GM18517 (cell line): ENCODE data around the gene SCN5A.

Experiments used
- ATAC-seq: cut with Tn5 transposase; IDR thresholded peaks from one replicate; pipeline ENCODE4 v1.9.1; 2021; ENCODE audit warnings: mild to moderate bottlenecking, moderate library complexity; ENCODE audit not compliant: unreplicated experiment

The SCN5A gene

DNA sequence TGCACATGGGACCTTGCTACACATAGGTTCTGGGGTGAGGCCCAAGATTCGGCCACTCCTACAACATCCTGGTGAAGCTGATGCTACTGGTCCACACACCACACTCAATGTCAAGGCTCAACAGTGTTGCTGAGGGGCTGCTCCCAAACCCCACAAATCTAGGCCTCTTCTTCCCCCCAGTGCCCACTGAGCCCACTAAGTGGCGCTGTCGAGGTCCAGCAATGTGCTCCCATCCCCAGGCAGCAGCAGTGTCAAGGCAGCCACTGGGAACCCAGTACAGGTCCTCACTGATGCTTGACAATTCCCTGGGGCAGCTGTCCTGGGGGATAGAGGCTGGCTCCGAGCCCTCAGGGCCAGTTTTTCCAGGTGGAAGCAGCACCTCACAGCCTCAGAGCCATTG lies 21.5 kb downstream of the SCN5A start:
- ATAC-seq = no peak

DNA sequence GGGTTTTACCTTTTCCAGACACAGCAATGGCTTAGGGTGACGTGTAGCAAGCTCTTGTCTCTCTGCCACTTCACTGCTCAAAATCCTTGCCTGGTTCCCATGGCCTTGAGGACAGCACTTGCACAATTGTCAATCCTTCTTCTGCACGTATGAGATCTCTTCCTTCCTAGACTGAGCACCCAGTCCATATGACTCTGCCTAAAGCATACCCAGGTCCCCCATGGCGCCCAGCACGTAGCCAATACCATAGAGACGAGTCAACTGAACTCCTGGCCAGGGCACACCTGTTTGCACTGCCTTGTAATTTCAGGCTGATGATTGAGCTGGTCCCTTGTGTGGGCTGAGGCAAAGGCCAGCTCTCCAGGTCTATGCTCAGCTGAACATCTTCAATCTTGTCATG lies 23.3 kb downstream of the SCN5A start:
- no peak for ATAC-seq

DNA sequence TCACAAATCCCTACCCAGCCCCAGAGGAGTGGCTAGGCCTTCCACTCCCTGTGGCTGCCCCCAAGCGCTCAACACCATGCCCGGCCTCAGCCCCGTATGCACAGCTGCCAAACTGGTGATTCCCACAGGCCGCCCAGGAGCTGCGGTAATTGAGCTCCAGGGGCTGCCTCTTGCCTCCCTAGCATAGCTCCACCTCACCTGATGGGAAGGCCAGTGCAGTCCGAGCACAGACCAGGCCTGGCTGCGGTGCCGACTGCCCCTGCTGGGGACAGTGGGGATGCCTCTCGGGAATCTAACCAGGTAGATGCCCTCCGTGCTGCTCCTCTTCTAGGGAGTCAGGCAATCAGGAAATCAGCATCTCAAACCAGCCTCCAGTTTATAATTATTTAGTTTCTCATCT lies 25.9 kb downstream of the SCN5A start:
- ATAC-seq = no peak

DNA sequence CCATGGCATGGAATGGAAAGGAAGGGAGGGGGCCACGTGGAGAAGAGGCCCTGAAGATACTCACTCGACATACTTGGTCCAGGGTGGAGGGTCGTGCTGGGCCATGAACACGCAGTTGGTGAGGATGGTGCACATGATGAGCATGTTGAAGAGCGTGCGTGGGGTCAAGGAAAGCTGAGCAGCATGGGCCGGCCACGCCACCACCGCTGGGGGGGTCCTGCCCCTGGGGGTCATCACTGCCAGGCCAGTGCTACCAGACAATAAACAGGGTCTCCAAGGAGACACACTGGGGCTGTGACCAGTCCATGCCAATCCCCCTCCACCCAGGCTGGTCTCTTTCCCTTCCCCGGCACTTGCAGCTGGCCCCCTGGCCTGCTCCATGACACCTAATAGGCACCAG lies 27.2 kb downstream of the SCN5A start:
- no peak for ATAC-seq

DNA sequence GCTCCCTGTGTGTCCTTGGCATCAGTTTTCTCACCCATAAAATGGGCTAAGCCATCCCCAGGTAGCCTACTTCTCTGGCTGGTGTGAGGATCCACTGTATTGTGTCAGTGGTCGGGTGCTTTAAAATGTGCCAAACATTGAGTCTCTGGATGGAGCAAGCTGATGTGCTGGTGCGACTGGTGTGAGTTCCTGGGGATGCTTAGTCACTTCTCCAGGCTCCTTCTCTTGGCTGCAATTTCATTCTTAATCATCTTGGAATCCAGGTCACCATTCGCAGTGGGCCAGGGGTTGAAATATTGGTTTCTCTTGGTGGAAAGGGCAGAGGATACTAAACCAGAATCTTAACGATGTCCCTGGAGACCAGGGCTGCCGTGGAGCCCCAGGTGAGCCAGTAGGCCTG lies 29.3 kb downstream of the SCN5A start:
- ATAC-seq = no peak

DNA sequence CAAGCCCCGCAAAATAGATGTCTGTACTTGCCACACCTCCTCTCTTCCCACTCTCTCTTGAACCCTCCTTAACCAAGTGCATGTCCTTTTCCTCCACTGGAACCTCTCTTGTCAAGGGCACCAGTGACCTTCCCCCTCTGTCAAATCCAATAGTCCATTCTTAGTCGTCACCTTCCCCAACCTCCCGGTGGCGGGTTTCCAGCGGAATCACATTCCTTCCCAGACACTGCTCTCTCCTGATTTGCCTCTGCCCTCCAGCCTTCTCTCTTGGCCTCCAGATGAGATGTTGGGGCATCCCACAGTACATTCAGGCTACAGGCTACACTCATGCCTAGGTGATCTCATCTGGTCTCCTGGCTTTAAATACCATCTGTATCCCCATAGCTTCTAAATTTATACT lies 31.1 kb downstream of the SCN5A start:
- ATAC-seq = no peak

DNA sequence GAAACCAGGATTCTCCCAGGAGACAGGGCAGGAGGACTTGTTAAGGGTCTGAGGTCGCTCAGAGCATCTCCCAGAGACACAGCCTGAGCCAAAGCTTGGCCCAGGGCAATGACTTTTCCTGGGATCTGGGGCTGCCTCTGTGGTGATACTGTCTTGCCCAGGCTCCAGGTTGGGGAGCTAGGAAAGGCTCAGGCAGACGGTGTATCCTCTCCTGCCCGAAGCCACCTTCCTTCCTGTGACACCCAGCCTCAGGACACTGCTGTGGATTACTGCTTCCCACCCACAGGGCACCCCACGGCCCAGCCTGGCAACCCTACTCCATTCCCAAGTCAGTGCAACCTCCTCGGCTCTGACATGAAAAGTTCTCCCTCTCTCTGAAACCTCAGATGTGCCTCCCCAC lies 31.9 kb downstream of the SCN5A start:
- no peak for ATAC-seq

DNA sequence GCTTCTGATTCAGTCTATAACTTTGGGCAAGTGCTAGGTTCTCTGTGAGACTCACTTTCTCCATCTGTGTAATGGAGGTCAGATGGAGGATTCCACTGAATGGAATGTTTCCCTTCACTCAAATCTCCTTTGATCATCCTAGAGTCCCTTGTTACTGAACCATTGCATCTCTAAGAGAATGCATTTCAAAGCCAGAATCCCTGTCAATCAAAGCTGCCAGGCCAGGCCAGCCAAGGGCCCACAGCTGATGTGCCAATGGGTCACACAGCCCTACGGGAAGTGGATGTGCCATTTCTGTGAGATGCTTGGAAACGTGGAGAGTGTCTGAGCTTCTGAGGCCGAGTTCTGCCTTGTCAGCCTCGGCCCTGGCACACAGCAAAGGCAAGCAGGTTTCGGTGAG lies 32.4 kb downstream of the SCN5A start:
- no peak for ATAC-seq

DNA sequence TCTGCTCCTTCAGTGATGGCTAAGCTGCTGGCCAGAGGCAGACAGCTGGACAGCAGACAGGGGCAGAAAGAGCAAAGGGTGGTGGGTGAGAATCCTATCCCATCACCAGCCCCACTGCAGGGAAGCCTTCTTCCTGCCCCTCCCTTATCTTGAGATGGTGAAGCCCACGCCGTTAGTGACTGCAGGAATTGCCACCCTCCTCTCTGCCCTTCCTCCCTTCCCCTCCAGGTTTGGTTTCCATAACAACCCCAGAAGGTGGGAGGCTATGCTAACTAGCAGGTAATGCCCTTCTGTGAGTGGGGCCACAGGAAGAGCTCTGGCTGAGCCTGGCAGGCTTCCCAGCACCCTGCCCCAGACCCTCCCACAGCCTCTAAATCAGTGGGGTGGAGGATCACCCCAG lies 32.8 kb downstream of the SCN5A start:
- ATAC-seq = no peak

DNA sequence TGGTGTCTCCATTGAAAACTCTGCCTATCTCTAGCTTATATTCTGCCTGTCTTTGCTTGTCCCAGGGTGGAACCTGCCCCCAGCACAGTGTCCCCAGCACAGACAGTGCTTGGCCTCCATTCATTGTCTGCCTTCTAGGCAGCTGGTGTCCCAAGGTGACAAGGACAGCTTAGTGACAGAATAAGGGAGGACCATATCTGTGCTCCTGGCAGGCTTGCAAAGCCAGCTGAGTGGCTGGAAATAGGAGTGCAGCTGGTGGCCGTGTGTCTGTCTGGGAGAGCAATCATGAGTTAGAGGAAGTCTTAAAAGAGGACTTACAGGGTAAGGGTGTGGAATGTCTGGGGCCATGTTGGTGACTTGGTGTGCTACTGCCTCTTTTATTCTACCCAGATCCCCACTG lies 33.4 kb downstream of the SCN5A start:
- ATAC-seq = no peak

DNA sequence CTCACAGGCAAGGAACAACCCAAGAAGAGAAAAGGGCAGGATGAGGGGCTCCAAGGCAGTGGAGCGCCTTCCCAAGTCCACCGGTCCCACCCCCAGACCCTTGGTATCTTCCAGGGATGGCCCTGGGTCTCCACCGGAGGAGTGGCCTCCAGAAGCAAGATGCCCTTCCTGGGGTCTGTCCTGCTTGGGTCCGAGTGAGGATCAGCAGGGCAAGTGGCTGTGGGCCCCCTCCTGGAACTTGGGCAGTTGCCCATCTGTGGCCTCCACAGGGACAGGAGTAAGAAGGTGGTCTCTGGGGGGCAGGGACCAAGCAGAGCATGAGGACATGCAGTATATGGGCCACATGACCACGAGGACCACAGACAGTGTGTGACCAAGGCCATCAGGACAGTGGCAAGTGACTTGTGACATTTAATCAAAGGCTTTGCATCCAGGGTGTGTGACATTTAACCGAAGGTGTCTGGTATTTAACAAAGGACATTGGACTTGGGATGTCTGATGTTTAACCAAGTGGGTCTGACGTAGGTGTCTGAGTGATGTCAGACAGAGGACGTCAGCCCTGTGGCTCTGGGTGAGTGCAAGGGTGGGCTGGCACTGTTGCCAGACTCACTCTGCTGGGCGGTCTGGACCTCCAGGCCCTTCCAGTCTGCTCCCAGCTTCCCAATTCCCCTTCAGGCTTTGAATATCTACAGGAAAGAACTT lies 34.7 kb downstream of the SCN5A start:
- ATAC-seq = no peak

DNA sequence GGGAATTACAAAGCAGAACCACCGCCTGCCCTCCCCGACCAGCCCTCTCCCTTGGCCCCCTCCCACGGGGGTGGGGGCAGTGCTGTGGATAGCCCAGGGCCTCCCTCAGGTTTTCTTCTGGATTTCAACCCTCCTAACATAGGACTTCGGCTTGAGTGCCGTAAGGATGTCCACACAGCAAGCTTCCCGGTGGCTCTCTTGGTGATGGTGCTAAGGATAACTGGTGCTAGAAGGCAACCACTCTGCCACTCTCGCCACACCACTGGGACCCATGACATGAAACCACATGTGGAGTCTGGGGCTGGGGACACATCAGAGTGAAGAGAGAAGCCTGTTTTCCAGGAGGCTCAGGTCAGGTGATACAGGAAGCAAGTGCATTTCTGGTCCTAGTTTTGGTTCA lies 35.4 kb downstream of the SCN5A start:
- ATAC-seq = no peak

DNA sequence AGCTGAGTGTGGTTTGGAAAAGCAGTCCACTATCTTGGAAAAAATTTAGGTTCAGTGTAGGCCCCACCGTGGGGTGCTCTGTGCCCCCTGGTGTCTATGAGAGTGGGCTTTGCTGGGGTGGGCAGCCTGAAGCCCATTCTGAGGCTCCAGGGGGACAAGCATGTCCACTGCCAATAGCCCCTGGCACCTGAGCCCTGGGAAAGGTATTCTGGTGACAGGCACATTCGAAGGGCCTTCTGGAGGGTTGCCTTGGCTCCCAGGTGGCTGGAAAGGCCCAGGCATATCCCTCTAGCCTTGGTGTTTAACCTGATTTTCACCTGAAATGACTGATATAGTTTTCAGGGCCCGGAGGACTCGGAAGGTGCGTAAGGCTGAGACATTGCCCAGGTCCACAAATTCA lies 36.1 kb downstream of the SCN5A start:
- ATAC-seq = no peak

DNA sequence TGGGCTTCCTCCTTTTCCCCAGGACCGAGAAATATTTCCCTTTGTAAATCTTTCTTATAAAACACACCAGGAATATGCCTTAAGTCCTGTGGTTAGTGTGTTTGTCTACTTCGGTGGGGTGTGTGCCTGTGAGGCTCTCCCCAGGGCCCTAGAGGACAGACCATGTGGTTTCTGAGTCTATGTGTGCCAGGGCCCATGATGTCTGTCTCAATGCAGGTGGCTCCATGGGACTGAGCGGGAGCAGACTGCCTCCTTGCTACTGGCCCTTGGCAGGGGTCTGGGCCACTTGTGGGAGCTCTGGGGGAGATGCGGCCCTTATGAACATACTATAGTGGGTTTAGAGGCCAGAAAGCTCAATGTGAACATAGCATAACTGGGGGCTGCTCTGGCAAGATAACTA lies 37.6 kb downstream of the SCN5A start:
- no peak for ATAC-seq

DNA sequence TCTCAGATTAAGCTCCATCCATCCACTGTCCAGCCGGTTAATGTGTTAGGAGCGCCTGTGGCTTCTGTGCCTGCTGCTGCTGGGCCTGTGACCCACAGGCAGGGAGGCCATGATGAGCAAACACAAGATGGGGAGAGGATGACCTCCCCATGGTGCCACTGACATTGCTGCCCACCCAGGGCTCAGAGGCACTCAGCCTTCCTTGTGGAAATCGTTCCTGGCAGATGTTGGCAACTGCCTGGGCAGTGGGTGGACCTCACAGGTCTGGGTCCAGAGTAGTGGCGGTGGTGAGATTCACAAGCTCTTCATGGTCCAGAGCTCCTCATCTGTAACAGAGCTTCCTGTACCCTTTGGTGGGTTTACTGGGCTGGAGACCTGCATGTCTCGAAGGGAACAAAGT lies 38.6 kb downstream of the SCN5A start:
- ATAC-seq = no peak

DNA sequence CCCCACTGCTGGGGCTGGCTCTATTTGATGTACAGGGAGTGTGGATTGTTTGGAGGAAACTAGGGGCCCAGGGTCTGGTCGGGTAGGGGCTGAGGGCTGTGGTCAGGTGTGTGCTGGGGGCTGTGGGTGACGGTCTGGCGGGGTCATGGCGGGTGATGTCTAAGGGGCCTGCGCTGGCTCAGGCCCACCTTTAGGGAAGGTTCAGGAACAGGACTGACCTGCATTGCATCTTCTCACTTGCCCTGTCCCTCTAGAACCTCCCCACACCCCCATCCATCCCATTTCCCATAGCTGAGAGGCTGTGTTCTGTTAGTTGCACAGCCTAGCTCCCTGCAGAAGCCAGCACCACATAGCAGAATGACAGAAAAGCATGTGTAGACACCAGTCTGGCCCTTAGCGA lies 39.1 kb downstream of the SCN5A start:
- no peak for ATAC-seq

DNA sequence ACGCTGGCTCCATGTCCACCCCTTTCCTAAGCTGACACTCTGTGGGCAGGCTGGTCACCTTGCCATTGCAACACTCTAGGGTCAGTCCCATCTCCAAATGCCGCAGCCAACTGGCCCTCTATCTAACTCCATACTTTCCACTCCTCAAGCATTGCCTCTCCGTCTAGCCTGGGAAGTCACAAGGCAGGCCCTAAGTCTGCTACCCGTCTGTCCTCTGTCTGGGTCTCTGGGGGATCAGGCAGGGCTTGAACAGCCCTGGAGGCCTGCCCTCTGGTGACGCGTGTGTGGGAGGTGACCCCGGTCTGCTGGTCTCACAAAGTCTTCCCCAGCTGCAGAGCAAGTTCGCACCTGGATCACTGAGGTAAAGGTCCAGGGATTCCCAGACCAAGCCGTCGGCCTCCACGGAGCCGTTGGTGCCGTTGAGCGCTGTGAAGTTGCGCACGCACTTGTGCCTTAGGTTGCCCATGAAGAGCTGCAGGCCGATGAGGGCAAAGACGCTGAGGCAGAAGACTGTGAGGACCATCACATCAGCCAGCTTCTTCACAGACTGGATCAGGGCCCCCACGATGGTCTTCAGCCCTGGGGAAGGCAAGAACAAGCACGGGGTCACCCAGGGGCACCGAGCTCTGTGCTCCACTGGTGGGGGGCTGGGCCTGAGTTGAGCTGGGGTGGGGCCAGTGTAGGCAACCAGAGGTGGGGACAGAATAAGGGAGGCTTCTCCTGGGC lies 39.9 kb downstream of the SCN5A start:
- ATAC-seq = no peak

DNA sequence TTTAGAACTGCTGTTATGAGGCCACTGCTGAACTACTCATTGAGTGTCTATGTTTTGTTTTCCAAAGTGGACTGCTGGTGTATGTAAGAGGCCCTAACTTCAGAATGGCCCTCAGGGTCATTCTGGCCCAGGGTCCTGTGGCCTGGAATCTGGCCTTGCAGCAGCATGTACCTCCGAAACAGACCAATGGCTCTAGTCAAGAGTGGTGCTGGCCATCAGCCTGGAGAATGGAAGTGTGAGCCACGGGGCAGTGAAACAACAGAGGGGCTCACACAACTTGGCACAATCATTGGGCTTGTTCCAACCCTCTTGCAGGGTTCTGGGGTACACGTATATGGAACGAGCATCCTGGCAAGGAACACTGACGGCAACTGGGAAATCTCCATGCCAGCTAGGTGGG lies 40.5 kb downstream of the SCN5A start:
- ATAC-seq = no peak

DNA sequence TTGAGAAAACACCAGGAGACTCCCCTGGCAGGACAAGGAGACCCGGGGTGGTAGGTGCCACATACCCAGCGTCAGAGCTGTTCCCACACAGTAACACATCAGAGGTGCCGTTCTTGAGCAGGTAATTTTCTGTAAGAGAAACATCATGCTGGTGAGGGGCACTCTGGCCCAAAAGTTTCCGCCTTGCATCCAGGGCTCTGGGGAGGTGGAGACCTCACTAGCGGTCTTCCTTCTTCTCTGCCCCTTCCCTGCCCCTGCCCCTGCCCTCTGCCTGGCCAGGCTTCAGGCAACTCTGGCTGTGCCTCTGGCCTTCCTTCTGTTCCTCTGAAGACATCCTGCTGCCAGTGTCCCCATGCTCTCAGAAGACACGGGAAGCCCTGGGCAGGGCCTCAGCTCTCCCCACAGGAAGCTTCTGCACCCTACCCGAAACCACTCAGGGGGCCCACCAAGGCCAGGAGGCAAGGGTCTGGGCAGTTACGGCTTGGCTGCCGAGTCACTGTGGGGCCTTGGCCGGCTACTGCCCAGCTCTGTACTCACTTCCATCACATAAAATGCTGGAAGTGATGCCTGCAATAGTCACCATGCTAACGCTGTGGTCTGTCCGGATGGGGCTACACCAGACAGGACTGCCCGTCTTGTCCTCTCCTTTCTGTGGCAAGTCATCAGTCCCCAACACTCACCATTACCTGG lies 41.3 kb downstream of the SCN5A start:
- no peak for ATAC-seq

DNA sequence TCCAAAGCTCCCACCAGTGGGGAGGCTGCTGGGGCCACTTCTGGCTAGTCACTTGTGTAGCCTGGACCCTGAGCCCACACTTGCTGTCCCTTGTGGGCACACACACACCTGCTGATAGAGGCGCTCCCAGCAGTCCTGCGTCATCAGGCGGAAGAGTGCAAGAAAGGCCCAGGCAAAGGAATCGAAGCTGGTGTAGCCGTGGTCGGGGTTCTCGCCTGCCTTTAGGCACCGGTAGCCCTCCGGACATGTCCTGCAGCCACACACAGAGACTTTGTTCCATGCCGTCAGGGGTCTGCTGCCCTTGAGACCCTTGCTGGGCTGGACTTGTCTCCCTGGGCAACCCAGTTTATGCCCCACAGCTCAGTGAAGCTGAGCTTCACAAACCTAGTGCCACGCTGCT lies 42.9 kb downstream of the SCN5A start:
- no peak for ATAC-seq

DNA sequence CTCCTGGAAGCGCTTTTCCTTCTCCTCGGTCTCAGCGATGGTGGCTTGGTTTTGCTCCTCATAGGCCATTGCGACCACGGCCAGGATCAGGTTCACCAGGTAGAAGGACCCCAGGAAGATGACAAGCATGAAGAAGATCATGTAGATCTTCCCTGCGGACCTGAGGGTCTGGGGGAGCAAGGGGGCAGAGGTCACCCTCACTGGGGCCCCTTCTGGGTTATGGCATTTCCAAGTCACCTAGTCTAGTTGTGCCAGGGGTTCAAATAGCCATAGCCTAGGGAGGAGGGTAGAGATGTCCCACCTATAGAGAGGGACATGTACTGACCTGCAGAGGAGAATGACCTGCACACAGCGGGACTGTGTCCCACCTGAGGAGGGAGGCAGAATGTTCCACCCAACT lies 43.5 kb downstream of the SCN5A start:
- no peak for ATAC-seq

DNA sequence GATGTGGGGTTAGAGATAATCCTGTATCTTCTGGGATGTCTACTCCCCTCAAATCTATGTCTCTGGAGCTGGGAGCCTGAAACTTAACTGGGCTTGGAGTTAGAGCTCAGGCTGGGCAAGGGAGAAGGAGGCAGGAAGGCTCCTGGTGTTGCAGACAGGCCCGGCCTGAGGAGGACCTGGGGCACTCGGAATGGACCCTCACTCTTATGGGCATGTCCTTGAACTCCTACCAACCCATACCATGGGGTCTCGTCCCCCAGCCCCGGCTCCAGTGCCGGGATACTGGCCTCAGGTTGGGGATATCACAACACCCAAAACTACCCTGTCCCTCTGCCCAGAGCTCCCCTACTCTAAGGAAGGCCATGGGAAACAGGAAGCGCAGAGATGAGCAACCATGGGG lies 45.2 kb downstream of the SCN5A start:
- no peak for ATAC-seq
